Lower leg skin (tissue), 4 donors: Measurements from ENCODE around the gene CDNF. TPM values are rescaled to one million over a fixed set of nuclear protein-coding genes. Genes with fewer than 3 reads are reported as not detected.
"Not testable (repeated sequence)": the region's sequence is repeated elsewhere in the genome, so short reads cannot be mapped to it uniquely, and the experiment has no call there.

Experiments
- DNase-seq, 2 donors: peaks; one replicate each; pipeline ENCODE4 v3.0.0-alpha.2; 2019; ENCODE audit warnings: low spot score in 2 of 2
- H3K4me3 ChIP-seq: fragments of 200-600 bp; sonication (generic); 2 replicates; pipeline ENCODE4 v1.5.1; 2017; ENCODE audit warnings: mild to moderate bottlenecking, low read depth; ENCODE audit not compliant: poor library complexity, severe bottlenecking
- POLR2A ChIP-seq, 2 donors: fragments of 450-650 bp; IDR thresholded peaks; one replicate each; pipeline ENCODE4 v1.6.1; 2016 to 2017; ENCODE audit warnings: antibody characterized with exemption in 2 of 2, mild to moderate bottlenecking in 1 of 2, moderate library complexity in 1 of 2
- WGBS, 2 donors: methylation state at CpG; one replicate each; pipeline ENCODE4 v1.1.5; 2018; 5-methylcytosine and 5-hydroxymethylcytosine counted together
- intact Hi-C: fragments of 100-400 bp; cut with DNase I; formaldehyde crosslinking; loops from one replicate; pipeline ENCODE4 v1.15.0; 2023; ENCODE audit warnings: low total_unique reads
- total RNA-seq, 4 donors: library from RNA; depleted of rRNA; stranded (reverse); fragments of >200 nt; gene quantifications; one replicate each; pipeline ENCODE4 v1.1.0, GENCODE V29; 2016
- TF ChIP-seq, protein P1 (sequence below), 3 donors: fragments of 450-650 bp; IDR thresholded peaks; one replicate each; pipeline ENCODE4 v1.5.1; 2016; ENCODE audit warnings: antibody characterized with exemption in 3 of 3, mild to moderate bottlenecking in 3 of 3, moderate library complexity in 2 of 3

Gene CDNF
- total RNA-seq, 4 donors from 2014 or later, result 1.9 to 9.8 (median 3.9) TPM

DNA sequence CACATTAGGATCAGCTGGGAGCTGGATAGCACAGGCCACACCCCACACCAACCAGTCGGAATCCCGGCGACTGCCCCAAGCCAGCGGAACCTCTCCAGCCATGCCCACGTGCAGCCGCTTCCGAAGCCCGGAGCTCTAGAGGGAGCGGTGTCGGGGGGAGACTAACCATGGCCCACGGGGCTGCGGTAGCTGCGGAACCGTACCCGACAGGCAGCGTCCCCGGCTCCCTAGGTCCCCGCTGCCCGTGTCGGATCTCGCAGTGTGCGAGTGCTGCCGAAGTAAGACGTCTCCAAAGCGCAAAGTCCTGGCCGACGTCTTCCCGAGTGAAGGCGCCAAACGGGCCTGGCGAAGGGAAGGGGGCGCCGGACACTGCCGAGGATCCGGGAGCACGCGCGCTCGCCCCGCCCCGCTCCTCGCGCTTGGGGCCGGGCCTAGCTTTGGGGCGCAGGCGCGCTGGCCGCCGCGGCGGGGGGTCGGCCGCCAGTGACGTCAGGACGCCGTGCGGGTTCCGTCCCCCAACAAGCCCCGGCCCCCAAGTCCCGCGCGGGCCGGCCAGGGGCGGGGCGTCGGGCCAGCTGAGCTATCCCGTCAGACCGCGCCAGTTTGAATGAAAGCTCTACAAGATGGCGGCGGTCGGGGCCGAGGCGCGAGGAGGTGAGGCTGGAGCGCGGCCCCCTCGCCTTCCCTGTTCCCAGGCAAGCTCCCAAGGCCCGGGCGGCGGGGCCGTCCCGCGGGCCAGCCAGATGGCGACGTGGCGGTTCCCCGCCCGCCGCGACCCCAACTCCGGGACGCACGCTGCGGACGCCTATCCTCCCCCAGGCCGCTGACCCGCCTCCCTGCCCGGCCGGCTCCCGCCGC lies 40.7 kb upstream of the CDNF start, which contains the start of gene SUV39H2:
Gene SUV39H2 (plus strand): TSS at position 601 of the 858 bp plus-strand sequence. CDS start 23 bp downstream, at position 624.
- WGBS, 2 donors, result 0% methylated on average over 2 to 15 of the region's 102 CpGs
- intact Hi-C loops, result loop anchor here (10.0 kb wide), 1 partner anchor 216 kb away; the partner anchor contains the start of gene RPP38
- TF ChIP-seq, protein P1, sequence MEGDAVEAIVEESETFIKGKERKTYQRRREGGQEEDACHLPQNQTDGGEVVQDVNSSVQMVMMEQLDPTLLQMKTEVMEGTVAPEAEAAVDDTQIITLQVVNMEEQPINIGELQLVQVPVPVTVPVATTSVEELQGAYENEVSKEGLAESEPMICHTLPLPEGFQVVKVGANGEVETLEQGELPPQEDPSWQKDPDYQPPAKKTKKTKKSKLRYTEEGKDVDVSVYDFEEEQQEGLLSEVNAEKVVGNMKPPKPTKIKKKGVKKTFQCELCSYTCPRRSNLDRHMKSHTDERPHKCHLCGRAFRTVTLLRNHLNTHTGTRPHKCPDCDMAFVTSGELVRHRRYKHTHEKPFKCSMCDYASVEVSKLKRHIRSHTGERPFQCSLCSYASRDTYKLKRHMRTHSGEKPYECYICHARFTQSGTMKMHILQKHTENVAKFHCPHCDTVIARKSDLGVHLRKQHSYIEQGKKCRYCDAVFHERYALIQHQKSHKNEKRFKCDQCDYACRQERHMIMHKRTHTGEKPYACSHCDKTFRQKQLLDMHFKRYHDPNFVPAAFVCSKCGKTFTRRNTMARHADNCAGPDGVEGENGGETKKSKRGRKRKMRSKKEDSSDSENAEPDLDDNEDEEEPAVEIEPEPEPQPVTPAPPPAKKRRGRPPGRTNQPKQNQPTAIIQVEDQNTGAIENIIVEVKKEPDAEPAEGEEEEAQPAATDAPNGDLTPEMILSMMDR (IDR thresholded peaks at IDR 0.05), result no peak
- no peak for TF ChIP-seq POLR2A (IDR thresholded peaks at IDR 0.05)
- H3K4me3 ChIP-seq, result peak within 1 kb of the TSS; percentile 100
- peak; percentile 92 to 99 for DNase-seq

- WGBS, 2 donors, result 85% methylated on average over 9 of the region's 9 CpGs
- no peak for DNase-seq
- no peak for TF ChIP-seq POLR2A (IDR thresholded peaks at IDR 0.05)
- TF ChIP-seq, protein P1 (IDR thresholded peaks at IDR 0.05), result no peak
- intact Hi-C loops, result loop anchor here (10.0 kb wide), 1 partner anchor 218 kb away; the partner anchor contains the start of gene RPP38
- no peak overlapping the region for H3K4me3 ChIP-seq
Observed at GRCh38 chr10:14876764-14877163, 38.9 kb upstream of the CDNF start.

DNA sequence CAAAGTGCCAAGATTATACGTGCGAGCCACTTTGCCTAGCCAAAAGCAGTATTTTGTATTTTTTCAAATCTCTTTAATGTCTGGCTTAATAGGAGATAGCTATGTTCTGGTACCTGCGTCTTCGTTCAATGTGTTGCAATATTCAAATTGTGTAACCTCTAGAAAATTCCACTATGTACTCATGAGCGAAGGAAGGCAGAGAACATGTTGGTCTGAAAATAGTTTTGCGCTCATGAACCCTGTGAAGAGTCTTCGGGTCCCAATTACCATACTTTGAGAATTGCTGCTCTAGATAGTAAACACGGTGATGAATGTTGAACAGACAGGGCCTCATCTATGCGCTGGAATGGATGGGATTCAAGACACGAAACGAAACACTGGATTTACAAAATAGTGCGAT lies 38.1 kb upstream of the CDNF start:
- intact Hi-C loops, result loop anchor here (10.0 kb wide), 1 partner anchor 219 kb away; the partner anchor contains the start of gene RPP38
- 90% methylated on average over 12 of the region's 12 CpGs for WGBS, 2 donors
- TF ChIP-seq, protein P1 (IDR thresholded peaks at IDR 0.05), result no peak
- no peak for TF ChIP-seq POLR2A (IDR thresholded peaks at IDR 0.05)
- H3K4me3 ChIP-seq, result no peak overlapping the region
- DNase-seq, result no peak

DNA sequence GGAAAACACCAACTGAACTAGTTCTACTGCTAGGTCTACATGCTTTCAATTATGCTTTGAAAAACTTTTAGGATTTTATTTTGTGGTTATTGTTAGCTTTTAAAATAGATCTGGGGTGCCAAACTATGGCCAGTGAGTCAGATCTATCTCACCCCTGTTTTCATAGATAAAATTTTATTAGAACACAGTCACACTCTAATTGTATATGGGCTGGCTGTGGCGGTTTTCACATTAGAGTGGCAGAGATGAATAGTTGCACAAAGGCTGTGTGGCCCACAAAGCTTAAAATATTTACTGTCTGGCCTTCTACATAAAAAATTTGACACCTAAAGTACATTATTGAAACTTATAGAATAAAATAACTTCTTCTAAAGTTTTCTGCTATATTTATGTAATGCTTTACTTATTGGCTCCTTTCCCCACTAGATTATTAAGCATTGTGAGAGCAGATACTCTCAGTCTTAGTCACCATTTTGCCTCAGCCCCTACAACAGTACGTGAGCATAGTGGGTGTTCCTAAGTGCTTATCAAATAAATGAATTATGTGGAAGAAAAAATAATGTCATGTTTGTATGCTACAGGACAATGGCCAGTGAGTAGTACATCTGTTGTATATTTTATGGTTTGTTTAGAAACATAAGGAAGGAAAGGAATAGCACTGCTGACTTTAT lies 35.4 kb upstream of the CDNF start:
- H3K4me3 ChIP-seq, result no peak overlapping the region
- DNase-seq, result no peak
- intact Hi-C loops, result loop anchor here (10.0 kb wide), 1 partner anchor 222 kb away; the partner anchor contains the start of gene RPP38
- TF ChIP-seq POLR2A (IDR thresholded peaks at IDR 0.05), result no peak
- TF ChIP-seq, protein P1 (IDR thresholded peaks at IDR 0.05), result no peak
- 65 to 75% methylated on average over 2 of the region's 2 CpGs for WGBS, 2 donors

DNA sequence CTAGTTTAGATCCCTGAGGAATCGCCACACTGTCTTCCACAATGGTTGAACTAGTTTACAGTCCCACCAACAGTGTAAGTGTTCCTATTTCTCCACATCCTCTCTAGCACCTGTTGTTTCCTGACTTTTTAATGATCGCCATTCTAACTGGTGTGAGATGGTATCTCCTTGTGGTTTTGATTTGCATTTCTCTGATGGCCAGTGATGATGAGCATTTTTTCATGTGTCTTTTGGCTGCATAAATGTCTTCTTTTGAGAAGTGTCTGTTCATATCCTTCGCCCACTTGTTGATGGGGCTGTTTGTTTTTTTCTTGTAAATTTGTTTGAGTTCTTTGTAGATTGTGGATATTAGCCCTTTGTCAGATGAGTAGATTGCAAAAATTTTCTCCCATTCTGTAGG lies 27.0 kb upstream of the CDNF start:
- 92 to 100% methylated on average over 3 of the region's 3 CpGs for WGBS, 2 donors
- DNase-seq, intact Hi-C loops, H3K4me3 ChIP-seq: not testable (repeated sequence)

GRCh38 chr10:14864466-14864865 lies 26.6 kb upstream of the CDNF start:
- H3K4me3 ChIP-seq, intact Hi-C loops: not testable (repeated sequence)
- 97% methylated on average over 6 of the region's 6 CpGs for WGBS, 2 donors

More at GRCh38 chr10:14864466-14864865, 26.6 kb upstream of the CDNF start:
- not testable (repeated sequence) for DNase-seq
